ENCODE data around the gene DHRS12.
A peak's percentile ranks its signal among the peaks of the same experiment; 100 is the strongest.
"Not testable (repeated sequence)": the region's sequence is repeated elsewhere in the genome, so short reads cannot be mapped to it uniquely, and the experiment has no call there.

The DHRS12 gene

DNA sequence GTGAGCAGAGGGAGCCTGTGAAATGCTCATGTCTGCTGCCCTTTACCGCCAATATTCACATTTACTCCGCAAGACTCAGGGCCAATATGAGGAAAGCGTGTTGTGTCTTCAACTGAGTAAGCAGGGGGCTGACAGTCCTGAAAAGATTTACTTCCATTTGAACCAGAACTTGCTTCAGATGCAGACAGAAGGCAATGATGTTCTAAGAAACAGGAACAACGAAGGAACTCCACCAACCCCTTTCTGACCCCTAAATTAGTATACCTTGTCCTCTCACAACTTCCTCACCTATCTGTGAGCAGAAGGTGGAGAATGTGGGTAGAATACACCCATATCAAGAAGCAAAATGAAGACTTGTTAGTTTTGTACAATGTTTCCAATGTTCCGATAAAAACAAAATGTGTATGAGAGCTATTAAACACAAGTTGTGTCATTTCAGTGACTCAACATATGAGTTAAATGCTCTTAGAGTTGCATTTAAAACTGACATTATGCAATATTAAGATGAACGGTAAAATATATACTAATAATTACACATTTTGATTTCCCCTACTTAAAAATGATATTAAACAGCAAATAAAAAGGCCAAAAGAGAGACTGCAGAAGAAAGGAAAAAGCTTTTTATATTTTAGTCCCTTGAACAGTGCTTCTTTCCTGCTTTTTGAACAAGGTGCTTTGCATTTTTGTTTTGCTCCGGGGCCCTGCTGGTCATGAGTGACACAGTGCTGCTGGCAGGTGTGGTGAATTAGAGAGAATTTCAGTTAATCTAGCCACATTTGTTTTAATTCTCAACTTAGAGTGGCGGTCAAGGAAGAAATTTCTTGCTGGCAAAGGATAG lies 25.0 kb upstream of the DHRS12 start:
- no peak for DNase-seq (ENCODE audit: low read depth in 4 of 4, low spot score in 1 of 4)

GRCh38 chr13:51827254-51827653 lies 23.3 kb upstream of the DHRS12 start:
- no peak for DNase-seq (ENCODE audit: low read depth in 4 of 4, low spot score in 1 of 4)

DNA sequence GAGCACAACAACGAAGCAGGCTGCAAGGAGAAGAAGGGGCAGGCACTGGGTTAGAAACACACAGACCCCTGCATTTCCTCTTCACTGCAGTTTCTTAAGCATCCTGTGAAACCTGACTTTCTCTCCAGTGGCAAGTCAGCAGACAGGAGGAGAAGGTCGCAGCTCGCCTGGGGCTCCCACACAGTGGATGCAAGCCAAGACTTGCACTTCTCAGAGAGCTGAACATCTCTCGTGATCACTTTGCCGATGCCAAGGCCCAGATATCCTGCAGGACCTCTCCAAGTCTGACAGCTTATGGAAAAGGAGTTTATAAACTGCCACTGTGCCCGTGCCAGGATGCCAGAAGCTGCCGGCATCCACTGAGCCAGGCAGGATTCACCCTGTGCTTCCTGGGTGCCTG lies 22.6 kb upstream of the DHRS12 start:
- no peak for DNase-seq (ENCODE audit: low read depth in 4 of 4, low spot score in 1 of 4)

GRCh38 chr13:51825681-51826254 lies 21.8 kb upstream of the DHRS12 start:
- no peak for DNase-seq (ENCODE audit: low read depth in 4 of 4, low spot score in 1 of 4)

DNA sequence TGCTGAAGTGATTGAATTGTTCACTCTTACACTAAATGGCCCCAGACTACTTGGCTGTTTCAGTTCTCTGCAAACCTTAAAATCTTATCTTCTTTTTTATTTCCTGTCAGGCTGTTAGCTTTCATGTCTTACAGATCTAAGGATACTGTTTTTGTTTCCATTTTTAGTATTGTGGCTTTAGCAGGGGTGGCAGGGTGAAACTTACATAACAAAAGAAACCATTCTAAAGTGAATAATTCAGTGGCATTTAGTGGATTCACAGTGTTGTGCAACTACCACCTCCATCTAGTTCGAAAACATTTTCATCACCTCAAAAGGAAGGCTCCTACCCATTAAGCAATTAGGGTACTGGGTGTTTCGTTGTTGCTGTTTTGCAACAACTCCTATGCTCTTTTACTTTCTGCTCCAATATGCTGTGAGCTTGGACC lies 21.2 kb upstream of the DHRS12 start:
- no peak for DNase-seq (ENCODE audit: low read depth in 4 of 4, low spot score in 1 of 4)

GRCh38 chr13:51824712-51825111 lies 20.7 kb upstream of the DHRS12 start:
- not testable (repeated sequence) for DNase-seq (ENCODE audit: low read depth in 4 of 4, low spot score in 1 of 4)

- no peak for DNase-seq (ENCODE audit: low read depth in 4 of 4, low spot score in 1 of 4)
Observed at GRCh38 chr13:51823863-51824262, 19.9 kb upstream of the DHRS12 start.

GRCh38 chr13:51823359-51823758 lies 19.4 kb upstream of the DHRS12 start:
- DNase-seq (ENCODE audit: low read depth in 4 of 4, low spot score in 1 of 4): no peak

DNA sequence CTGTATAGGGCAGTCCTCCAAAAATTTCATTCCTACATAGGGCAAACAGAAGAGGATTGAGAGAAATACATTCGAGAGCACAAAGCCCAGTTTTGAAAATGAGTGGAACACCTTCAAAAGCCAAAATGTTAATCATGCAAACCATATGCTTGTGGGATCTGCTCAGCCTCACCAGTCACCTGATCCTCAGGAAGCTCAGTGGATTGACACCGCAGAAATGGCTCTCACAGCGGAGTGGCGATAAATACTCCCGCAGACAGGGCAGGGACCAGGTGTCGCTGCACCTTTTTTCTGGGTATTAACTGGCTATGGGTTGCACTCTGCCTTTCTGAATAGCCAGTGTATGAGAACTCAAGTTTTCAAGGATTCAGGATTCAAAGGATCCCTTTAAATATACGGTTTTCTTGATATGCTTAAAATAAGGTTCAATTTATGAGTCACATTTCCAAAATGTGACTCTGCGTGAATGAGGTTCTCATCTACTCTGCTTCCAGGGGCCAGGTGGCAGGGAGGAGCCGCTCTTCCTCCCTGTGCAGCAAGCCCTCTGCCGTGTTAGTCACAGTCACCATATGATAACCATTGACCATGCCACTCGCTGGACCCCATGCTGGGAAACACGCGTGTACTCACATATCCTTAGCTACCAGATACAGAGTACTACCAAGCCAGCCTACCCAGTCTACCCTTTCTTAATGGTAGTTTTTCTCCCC lies 18.3 kb upstream of the DHRS12 start:
- DNase-seq (ENCODE audit: low read depth in 4 of 4, low spot score in 1 of 4): no peak

GRCh38 chr13:51821606-51822005 lies 17.6 kb upstream of the DHRS12 start:
- DNase-seq (ENCODE audit: low read depth in 4 of 4, low spot score in 1 of 4): no peak

GRCh38 chr13:51820016-51820597 lies 16.1 kb upstream of the DHRS12 start:
- DNase-seq (ENCODE audit: low read depth in 4 of 4, low spot score in 1 of 4): no peak

- no peak for DNase-seq (ENCODE audit: low read depth in 4 of 4, low spot score in 1 of 4)
Observed at GRCh38 chr13:51819544-51819943, 15.6 kb upstream of the DHRS12 start.

GRCh38 chr13:51818781-51819511 lies 15.0 kb upstream of the DHRS12 start:
- DNase-seq (ENCODE audit: low read depth in 4 of 4, low spot score in 1 of 4): peak in 2 of 4 experiments; percentile 54 to 57

DNA sequence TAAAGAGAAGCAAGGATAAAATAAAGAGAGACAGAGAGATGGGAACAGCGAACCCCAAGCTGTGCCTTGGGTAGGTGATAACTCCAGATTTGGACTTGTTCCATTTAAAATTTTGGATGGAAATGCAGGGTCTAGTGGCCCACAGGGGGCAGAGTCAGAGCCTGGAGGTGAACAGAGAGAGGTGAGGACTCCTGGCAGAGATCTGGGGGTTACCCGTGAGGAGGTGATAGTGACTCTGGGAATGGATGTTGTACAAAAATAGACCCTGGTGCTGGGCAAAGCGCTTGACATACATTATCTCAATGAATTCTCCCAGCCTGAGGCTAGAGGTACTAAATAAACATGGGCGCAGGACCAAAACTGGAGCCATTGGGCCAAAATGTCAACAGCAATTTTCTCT lies 14.3 kb upstream of the DHRS12 start:
- DNase-seq (ENCODE audit: low read depth in 4 of 4, low spot score in 1 of 4): no peak

DNA sequence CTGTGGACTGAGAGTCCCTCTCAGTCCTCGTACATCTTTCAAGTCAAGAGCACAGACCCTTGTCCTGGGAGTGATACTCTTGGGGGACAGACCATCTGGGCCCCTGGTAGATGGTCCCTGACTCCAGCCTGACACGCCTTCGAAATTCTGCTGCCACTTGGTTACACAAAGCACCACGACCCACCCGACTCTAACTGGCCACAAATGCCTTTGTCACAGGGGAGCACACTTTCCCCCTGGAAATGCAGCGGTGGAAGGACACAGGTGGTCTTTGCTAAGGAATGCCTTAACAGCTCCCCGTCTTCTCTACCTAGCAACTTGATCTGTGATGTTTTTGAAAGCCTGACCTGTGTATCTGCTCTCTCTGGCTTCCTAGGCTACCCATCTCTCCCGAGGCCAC lies 13.8 kb upstream of the DHRS12 start:
- no peak for DNase-seq (ENCODE audit: low read depth in 4 of 4, low spot score in 1 of 4)

GRCh38 chr13:51816604-51817249 lies 12.8 kb upstream of the DHRS12 start:
- DNase-seq (ENCODE audit: low read depth in 4 of 4, low spot score in 1 of 4): no peak

- no peak for DNase-seq (ENCODE audit: low read depth in 4 of 4, low spot score in 1 of 4)
Observed at GRCh38 chr13:51815848-51816247, 11.9 kb upstream of the DHRS12 start.

DNA sequence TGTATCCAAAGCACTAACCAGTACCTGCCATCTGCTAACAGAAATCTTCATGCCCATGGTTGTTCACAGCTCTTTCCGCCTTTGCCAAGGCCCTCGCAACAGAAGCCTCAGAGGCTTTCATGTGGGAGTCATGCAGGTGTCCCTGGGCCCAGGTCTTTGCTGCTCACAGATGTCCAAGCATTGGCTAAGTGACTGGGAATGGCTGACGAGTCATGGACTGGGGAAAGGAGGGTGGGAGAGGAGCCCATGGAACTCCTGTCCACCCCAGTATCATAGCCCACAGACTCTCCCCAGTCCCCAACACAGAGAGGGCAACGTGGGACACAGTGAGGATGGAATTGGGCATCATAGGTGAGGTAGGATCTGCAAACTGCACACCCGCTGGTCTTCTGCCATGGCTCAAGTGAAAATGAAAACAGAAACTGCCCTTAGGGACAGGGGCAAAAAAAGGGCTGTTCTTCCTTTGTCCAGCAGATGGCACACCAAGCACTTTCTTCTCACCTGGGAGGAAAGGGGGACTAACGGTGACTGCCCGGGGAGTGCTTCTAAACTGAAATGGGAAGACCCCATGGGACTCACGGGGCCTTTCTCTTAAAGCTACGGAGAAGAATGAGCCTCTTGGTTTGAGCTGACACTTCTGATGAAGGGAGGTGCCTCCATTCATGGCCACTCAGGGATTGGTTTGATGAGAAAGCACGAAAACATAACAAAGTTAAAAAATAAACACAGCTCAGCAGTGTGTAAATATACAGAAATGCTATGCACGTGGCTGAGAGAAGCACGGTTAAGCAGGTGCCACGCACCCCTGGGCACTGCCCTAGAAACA lies 11.1 kb upstream of the DHRS12 start:
- DNase-seq (ENCODE audit: low read depth in 4 of 4, low spot score in 1 of 4): peak in 3 of 4 experiments; percentile 41 to 57 (median 52)

DNA sequence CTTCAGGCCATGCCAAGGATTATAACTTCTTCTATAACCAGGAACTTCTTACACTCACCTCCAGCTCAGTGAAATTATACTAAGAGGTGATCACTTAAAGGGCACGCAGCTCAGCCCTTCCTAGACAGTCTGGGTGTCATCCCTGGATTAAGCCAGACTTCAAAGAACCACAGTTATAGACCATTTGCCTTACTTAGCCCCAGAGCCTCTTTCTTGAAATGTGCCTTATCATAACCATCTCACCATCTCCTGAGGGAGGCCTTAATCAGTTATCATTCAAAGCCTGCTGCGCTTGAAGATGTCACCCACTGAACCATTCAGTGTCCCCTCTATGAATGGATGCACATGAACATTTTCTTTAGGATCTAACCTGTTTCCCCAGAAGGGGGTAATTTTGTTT lies 10.1 kb upstream of the DHRS12 start:
- DNase-seq (ENCODE audit: low read depth in 4 of 4, low spot score in 1 of 4): no peak

Measured in stimulated activated CD4-positive, alpha-beta T cell treated with anti-CD3 and anti-CD28 coated beads, Interleukin-1b, Interleukin-23, amount 100 ng/mL, for 24 hours (primary cell).